Tibial nerve (tissue), 4 donors: Measurements from ENCODE around the gene PFDN2. TPM values are rescaled to one million over a fixed set of nuclear protein-coding genes. Genes with fewer than 3 reads are reported as not detected.
A peak's percentile ranks its signal among the peaks of the same experiment; 100 is the strongest.
"Not testable (repeated sequence)": the region's sequence is repeated elsewhere in the genome, so short reads cannot be mapped to it uniquely, and the experiment has no call there.

Experiments
- DNase-seq, 2 donors: peaks; one replicate each; pipeline ENCODE4 v3.0.0-alpha.2; 2019; ENCODE audit warnings: low spot score in 2 of 2
- H3K27ac ChIP-seq, 4 donors: fragments of 200-600 bp; sonication (generic) in 3 of 4; one replicate each; pipeline ENCODE4 v1.5.1; 2017 to 2019; ENCODE audit warnings: mild to moderate bottlenecking in 1 of 4
- H3K27me3 ChIP-seq, 2 donors: fragments of 200-600 bp; sonication (generic) in 1 of 2; one replicate each; pipeline versions ENCODE4 v1.5.1 to v1.6.0; 2017 to 2019
- H3K36me3 ChIP-seq, 3 donors: fragments of 200-600 bp; sonication (generic); one replicate each; pipeline ENCODE4 v1.5.1; 2018 to 2019
- H3K4me1 ChIP-seq, 4 donors: fragments of 200-600 bp; sonication (generic) in 3 of 4; one replicate each; pipeline ENCODE4 v1.5.1; 2017 to 2019
- H3K4me3 ChIP-seq, 4 donors: fragments of 200-600 bp; sonication (generic) in 3 of 4; one replicate each; pipeline ENCODE4 v1.5.1; 2017 to 2019; ENCODE audit warnings: mild to moderate bottlenecking in 1 of 4, moderate library complexity in 1 of 4
- H3K9me3 ChIP-seq, 4 donors: fragments of 200-600 bp; sonication (generic) in 3 of 4; one replicate each; pipeline ENCODE4 v1.5.1; 2017 to 2019
- EP300 ChIP-seq, 2 donors: sonication (generic); formaldehyde crosslinking; IDR thresholded peaks; one replicate each; pipeline ENCODE4 v1.6.1; 2017; ENCODE audit warnings: antibody characterized with exemption in 2 of 2, mild to moderate bottlenecking in 1 of 2
- POLR2A ChIP-seq, 2 donors: fragments of 450-650 bp; IDR thresholded peaks; one replicate each; pipeline ENCODE4 v1.6.1; 2017; ENCODE audit warnings: antibody characterized with exemption in 2 of 2, mild to moderate bottlenecking in 2 of 2, moderate library complexity in 2 of 2
- WGBS, 2 donors: methylation state at CpG; one replicate each; pipeline ENCODE4 v1.1.5; 2018; 5-methylcytosine and 5-hydroxymethylcytosine counted together
- total RNA-seq, 4 donors: library from RNA; depleted of rRNA; stranded (reverse); fragments of >200 nt; gene quantifications; one replicate each; pipeline ENCODE4 v1.1.0, GENCODE V29; 2016
- TF ChIP-seq, protein P1 (sequence below), 5 experiments: fragments of 200-600 bp in 3 of 5; fragments of 450-650 bp in 2 of 5; sonication (generic) in 3 of 5; IDR thresholded peaks; one replicate each; pipeline ENCODE4 v1.5.1; 2016 to 2019; ENCODE audit warnings: antibody characterized with exemption in 5 of 5, mild to moderate bottlenecking in 3 of 5, moderate library complexity in 2 of 5

The PFDN2 gene
- total RNA-seq, 4 donors from 2014 or later = 12.0 to 41.7 (median 39.8) TPM

DNA sequence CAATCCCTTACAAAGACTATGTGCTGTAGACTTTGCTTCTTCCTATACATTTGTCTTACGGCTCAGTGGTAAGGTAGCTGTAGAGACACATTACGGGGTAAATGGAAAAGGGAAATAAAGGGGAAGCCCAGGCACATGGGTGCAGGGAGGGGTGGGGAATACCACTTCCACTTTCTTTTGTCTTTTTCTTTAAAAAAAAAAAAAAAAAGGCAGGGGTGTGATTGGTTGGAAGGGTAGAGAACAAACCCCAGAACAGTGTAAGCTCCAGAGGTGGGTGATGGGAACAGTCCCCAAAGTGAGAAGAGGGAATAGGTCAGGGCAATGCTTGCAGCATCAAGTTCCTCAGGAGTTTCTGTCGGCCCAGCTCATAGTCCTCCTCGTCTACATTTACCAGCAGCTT is 4.0 kb upstream of the PFDN2 start:
- Histone ChIP-seq H3K9me3 (no peaks in the 10 kb centered on the region), H3K4me1 (peaks cover 0 to 33% (median 21%) of the 10 kb centered on the region in 4 donors), H3K27me3 (no peaks in the 10 kb centered on the region), H3K27ac (no peak overlapping the region), H3K36me3 (peaks cover 0 to 70% (median 0%) of the 10 kb centered on the region in 3 donors), H3K4me3 (no peak overlapping the region)
- WGBS, 2 donors = 64 to 75% methylated on average over 4 of the region's 4 CpGs
- DNase-seq = no peak
- TF ChIP-seq EP300 (IDR thresholded peaks at IDR 0.05) (no peak), POLR2A (IDR thresholded peaks at IDR 0.05) (no peak)
- TF ChIP-seq, protein P1, sequence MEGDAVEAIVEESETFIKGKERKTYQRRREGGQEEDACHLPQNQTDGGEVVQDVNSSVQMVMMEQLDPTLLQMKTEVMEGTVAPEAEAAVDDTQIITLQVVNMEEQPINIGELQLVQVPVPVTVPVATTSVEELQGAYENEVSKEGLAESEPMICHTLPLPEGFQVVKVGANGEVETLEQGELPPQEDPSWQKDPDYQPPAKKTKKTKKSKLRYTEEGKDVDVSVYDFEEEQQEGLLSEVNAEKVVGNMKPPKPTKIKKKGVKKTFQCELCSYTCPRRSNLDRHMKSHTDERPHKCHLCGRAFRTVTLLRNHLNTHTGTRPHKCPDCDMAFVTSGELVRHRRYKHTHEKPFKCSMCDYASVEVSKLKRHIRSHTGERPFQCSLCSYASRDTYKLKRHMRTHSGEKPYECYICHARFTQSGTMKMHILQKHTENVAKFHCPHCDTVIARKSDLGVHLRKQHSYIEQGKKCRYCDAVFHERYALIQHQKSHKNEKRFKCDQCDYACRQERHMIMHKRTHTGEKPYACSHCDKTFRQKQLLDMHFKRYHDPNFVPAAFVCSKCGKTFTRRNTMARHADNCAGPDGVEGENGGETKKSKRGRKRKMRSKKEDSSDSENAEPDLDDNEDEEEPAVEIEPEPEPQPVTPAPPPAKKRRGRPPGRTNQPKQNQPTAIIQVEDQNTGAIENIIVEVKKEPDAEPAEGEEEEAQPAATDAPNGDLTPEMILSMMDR (IDR thresholded peaks at IDR 0.05) = no peak

DNA sequence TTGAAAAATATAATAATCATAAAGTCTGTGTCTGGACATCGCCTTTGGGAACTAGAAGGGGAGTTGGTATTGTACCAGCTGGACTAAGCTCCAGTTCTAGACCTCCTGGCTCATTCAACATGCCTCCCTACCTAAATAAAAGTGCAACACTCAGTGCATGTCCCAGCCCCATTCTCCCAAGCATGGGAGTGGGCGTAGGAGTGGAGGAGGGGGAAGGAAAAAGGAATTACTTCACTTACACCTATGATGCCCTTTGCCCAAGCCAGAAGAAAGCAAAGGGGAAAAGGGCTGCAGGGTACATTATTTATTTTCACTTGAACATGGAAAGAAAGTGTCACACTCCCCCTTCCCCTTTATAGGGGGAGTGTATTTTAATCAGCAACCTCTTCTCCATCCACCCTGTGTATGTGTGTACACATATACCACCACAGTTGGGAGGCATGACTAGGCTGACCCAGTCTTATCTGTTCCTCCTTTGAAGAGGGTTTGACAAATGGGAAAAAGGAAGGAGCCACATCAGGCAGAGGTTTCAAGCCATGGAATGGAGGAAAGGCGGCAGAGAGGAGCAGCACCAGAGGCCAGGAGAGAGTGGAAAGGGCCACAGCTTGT is 3.3 kb upstream of the PFDN2 start:
- no peaks in the 10 kb centered on the region for H3K27me3 ChIP-seq
- WGBS, 2 donors = 83 to 86% methylated on average over 3 of the region's 3 CpGs
- no peak for DNase-seq
- peak overlapping the region in 1 of 4 donors; percentile 16 for H3K27ac ChIP-seq
- no peak for TF ChIP-seq EP300 (IDR thresholded peaks at IDR 0.05)
- TF ChIP-seq POLR2A (IDR thresholded peaks at IDR 0.05) = no peak
- TF ChIP-seq, protein P1 (IDR thresholded peaks at IDR 0.05) = no peak
- peaks cover 0 to 38% (median 28%) of the 10 kb centered on the region in 4 donors for H3K4me1 ChIP-seq
- H3K9me3 ChIP-seq = no peaks in the 10 kb centered on the region
- peaks cover 0 to 64% (median 0%) of the 10 kb centered on the region in 3 donors for H3K36me3 ChIP-seq
- H3K4me3 ChIP-seq = no peak overlapping the region

DNA sequence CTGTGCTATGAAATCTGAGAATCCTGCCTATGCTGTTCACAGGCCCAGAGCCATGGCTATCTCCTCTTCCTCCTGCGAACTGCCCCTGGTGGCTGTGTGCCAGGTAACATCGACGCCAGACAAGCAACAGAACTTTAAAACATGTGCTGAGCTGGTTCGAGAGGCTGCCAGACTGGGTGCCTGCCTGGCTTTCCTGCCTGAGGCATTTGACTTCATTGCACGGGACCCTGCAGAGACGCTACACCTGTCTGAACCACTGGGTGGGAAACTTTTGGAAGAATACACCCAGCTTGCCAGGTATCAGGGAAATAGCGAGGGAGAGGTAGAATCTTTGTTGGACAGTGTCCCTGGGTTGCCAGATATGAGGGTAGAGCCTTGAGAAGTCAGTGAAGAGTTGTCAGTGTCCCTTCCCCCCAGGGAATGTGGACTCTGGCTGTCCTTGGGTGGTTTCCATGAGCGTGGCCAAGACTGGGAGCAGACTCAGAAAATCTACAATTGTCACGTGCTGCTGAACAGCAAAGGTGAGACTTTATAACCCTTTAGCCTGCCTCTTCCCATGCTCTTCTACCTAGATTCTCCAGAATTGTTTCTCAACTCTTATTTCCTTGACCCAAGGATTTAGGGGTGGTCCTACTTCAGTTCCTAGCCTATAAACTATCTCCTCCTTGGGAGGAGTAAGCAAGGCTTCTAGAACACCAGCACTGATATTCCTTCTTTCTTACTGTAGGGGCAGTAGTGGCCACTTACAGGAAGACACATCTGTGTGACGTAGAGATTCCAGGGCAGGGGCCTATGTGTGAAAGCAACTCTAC is 1.5 kb upstream of the PFDN2 start:
- peaks cover 0 to 45% (median 0%) of the 10 kb centered on the region in 3 donors for H3K36me3 ChIP-seq
- H3K27ac ChIP-seq = peak overlapping the region in 3 of 4 donors; percentile 93 to 98 (median 98)
- H3K4me1 ChIP-seq = peaks cover 0 to 57% (median 35%) of the 10 kb centered on the region in 4 donors
- 42 to 50% methylated on average over 10 of the region's 10 CpGs for WGBS, 2 donors
- no peaks in the 10 kb centered on the region for H3K27me3 ChIP-seq
- TF ChIP-seq POLR2A (IDR thresholded peaks at IDR 0.05) = no peak
- TF ChIP-seq, protein P1 (IDR thresholded peaks at IDR 0.05) = peak in 3 of 5 experiments; percentile 18 to 36 (median 31)
- H3K4me3 ChIP-seq = peak overlapping the region in 2 of 4 donors; percentile 68 to 94
- no peak for DNase-seq
- no peaks in the 10 kb centered on the region for H3K9me3 ChIP-seq

DNA sequence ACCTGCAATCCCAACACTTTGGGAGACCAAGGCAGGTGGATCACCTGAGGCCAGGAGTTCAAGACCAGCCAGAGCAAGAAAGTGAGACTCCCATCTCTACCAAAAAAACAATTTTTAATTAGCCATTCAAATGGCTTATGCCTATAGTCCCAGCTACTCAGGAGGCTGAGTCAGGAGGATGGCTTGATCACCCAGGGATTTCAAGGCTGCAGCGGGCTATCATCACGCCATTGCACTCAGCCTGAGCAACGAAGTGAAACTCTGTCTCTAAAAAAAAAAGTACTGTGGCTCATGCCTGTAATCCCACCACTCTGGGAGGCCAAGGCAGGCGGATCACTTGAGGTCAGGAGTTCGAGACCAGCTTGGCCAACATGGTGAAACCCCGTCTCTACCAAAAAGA is 1.9 kb downstream of the PFDN2 start:
- Histone ChIP-seq H3K36me3 (peaks cover 0 to 12% (median 0%) of the 10 kb centered on the region in 3 donors), H3K4me1 (peaks cover 0 to 73% (median 35%) of the 10 kb centered on the region in 4 donors)
- not testable (repeated sequence) for H3K9me3 ChIP-seq, DNase-seq, H3K4me3 ChIP-seq, H3K27me3 ChIP-seq, H3K27ac ChIP-seq
- WGBS, 2 donors = 80 to 88% methylated on average over 6 of the region's 6 CpGs

DNA sequence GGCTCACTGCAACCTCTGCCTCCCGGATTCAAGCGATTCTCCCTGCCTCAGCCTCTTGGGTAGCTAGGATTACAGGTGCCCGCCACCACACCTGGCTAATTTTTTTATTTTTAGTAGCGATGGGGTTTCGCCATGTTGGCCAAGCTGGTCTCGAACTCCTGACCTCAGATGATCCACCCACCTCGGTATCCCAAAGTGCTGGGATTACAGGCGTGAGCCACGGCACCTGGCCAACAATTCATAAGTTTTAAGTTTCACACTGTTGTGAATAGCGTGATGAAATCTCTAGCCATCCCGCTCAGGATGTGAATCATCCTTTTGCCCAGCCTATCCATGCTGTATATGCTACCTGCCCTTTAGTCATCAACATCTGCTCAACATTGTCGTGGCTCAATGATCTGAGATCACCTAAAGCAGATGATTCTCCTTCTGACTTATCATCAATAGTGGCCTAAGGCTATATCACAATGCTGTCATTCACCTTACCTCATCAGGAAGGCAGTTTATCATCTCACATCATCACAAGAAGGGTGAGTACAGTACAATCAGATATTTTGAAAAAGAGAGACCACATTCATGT is 2.6 kb downstream of the PFDN2 start:
- 83 to 87% methylated on average over 12 of the region's 12 CpGs for WGBS, 2 donors
- no peaks in the 10 kb centered on the region for H3K27me3 ChIP-seq
- TF ChIP-seq, protein P1 (IDR thresholded peaks at IDR 0.05) = no peak
- TF ChIP-seq EP300 (IDR thresholded peaks at IDR 0.05) = no peak
- no peak for TF ChIP-seq POLR2A (IDR thresholded peaks at IDR 0.05)
- no peak for DNase-seq
- H3K4me3 ChIP-seq = no peak overlapping the region
- H3K27ac ChIP-seq = no peak overlapping the region
- H3K4me1 ChIP-seq = peaks cover 0 to 68% (median 35%) of the 10 kb centered on the region in 4 donors
- no peaks in the 10 kb centered on the region for H3K9me3 ChIP-seq
- peaks cover 0 to 8% (median 0%) of the 10 kb centered on the region in 3 donors for H3K36me3 ChIP-seq
